ENCODE data around the gene STIP1. TPM values are rescaled to one million over a fixed set of nuclear protein-coding genes. Genes with fewer than 3 reads are reported as not detected.
A peak's percentile ranks its signal among the peaks of the same experiment; 100 is the strongest.

Gene STIP1
- total RNA-seq, 1 donor: 112 TPM

DNA sequence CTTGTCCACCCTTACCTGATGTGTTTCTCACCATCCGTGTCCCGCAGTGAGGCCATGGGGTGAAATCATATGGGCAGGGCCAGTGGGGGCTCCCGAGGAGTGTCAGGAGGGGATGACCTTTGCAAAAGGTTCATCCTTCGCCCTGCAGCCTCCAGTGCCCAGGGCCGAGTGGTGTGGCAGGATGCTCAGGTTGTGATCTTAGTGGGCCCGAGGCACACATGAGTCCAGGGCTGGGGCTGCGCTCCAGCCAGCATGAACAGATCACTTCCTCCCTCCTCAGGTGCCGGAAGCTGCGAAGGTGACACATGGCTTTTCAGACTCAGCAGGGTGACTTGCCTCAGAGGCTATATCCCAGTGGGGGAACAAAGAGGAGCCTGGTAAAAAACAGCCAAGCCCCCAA, 52.1 kb downstream of the STIP1 start:
- no peak for DNase-seq (ENCODE audit: low read depth)
- TF ChIP-seq, protein P1, sequence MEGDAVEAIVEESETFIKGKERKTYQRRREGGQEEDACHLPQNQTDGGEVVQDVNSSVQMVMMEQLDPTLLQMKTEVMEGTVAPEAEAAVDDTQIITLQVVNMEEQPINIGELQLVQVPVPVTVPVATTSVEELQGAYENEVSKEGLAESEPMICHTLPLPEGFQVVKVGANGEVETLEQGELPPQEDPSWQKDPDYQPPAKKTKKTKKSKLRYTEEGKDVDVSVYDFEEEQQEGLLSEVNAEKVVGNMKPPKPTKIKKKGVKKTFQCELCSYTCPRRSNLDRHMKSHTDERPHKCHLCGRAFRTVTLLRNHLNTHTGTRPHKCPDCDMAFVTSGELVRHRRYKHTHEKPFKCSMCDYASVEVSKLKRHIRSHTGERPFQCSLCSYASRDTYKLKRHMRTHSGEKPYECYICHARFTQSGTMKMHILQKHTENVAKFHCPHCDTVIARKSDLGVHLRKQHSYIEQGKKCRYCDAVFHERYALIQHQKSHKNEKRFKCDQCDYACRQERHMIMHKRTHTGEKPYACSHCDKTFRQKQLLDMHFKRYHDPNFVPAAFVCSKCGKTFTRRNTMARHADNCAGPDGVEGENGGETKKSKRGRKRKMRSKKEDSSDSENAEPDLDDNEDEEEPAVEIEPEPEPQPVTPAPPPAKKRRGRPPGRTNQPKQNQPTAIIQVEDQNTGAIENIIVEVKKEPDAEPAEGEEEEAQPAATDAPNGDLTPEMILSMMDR (IDR thresholded peaks at IDR 0.05; ENCODE audit: insufficient read depth, low read length): no peak
- no peak overlapping the region for H3K4me3 ChIP-seq (ENCODE audit: low read depth, low read length)

DNA sequence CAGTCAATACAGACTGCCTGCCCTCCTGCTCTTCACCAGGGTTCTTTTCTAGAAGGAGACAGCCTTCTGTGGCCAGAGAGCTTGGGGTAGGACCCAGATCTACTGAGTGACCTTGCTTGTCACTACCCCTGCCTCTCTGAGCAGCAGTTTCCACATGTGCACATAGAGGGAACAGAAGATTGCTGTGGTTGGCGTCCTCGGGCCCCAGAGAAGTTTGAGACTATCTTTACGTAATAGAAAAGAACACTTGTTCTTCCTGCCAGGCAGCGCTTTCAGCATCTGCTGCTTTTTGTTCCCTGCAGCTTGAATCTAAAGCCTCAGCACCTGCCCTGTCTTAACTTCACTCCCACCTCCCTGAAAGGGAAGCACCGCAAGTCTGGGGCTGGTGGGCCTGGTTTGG, 53.0 kb downstream of the STIP1 start:
- TF ChIP-seq, protein P1 (IDR thresholded peaks at IDR 0.05; ENCODE audit: insufficient read depth, low read length): no peak
- DNase-seq (ENCODE audit: low read depth): no peak
- no peak overlapping the region for H3K4me3 ChIP-seq (ENCODE audit: low read depth, low read length)

DNA sequence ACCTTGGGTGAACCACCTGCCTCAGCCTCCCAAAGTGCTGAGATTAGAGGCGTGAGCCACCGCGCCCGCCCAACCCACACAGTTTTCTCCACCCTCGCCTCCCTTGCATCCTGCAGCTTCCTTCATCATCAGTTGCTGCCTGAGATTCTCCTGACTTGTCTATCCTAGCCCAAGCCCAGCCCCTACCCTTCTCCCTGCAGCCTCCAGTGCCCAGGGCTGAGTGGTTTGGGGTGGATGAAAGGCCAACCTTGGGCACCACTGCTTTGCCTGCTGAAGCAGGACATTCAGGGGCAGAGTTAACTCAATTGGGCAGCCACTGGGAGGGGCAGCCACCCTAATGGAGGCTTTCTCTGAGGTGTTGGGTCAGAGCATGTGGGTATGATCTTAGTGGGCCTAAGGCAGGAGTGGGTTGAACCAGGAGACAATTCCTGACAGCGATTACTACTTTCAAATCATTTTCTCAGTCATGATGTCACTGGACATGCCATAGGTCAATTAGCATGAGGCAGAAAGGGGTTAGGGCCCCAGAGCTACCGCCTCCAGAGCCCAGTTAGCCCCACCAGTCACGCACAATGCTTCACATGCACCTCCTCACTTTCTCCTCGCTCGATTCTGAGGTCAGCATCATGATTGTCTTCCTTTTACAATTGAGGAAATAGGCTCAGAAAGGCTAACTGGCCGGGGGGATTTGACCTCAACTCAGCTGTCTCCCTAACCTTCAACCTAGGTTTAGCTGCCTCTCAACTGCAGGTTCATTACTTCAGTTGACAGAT, 53.9 kb downstream of the STIP1 start:
- TF ChIP-seq, protein P1 (IDR thresholded peaks at IDR 0.05; ENCODE audit: insufficient read depth, low read length): no peak
- H3K4me3 ChIP-seq (ENCODE audit: low read depth, low read length): peak overlapping the region; percentile 71
- no peak for DNase-seq (ENCODE audit: low read depth)

DNA sequence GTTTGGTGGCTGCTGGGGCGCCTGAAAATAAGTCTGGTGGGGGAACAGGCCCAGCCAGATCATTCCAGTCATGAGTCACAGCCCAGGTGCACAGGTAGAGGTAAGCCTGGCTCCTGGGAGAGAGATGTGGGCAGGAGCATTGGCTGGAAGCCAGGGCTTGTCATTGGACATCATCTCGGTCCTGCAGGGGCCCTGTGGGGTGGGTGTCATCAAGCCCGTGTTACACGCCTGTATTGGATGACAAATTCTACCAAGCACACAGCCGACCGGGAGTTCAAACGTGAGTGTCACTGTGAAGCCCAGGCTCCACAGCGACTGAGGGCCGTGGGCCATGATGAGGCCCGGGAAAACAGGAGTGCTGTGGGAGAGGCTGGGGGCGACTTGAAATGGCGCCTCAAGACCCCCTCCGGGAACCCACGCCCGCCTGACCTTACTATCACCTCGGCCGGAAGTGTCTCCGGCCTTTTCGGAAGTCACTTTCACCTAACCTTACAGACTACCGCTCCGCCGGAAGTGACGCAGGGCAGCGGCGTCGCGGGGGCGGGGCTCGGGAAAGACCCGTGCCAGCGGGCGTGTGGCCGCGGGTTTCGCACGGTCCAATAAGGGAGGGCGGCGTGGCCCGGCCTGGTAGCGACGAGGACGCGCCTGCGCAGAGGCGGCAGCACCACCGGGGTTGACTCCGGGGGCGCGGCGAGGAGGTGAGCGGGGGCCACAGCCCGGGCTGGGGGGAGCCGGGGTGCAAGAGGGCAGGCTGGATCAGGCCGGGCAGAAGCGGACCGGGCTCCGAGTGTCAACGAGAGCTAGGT, 54.7 kb downstream of the STIP1 start, which contains the start of gene FKBP2:
Gene FKBP2 (plus strand): TSS at position 661 of the 806 bp plus-strand sequence. CDS start 1,293 bp downstream, outside the sequence.
- TF ChIP-seq, protein P1 (IDR thresholded peaks at IDR 0.05; ENCODE audit: insufficient read depth, low read length): no peak
- H3K4me3 ChIP-seq (ENCODE audit: low read depth, low read length): peak within 1 kb of the TSS; percentile 83
- peak; percentile 96 for DNase-seq (ENCODE audit: low read depth)

DNA sequence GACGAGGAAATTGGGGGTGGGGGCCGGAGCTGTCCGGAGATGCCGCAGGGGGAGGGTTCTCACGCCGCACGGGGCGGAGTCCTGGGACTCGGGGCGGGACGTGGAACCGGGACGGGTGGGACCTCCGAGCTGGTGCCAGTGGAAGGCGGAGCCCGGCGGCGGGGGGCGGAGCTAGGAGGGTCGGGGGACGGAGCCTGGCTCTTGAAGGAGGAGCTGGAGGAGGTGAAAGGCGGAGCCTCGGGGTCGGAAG, 55.2 kb downstream of the STIP1 start:
- DNase-seq (ENCODE audit: low read depth): peak; percentile 99
- TF ChIP-seq, protein P1 (IDR thresholded peaks at IDR 0.05; ENCODE audit: insufficient read depth, low read length): no peak
- peak overlapping the region; percentile 80 for H3K4me3 ChIP-seq (ENCODE audit: low read depth, low read length)

DNA sequence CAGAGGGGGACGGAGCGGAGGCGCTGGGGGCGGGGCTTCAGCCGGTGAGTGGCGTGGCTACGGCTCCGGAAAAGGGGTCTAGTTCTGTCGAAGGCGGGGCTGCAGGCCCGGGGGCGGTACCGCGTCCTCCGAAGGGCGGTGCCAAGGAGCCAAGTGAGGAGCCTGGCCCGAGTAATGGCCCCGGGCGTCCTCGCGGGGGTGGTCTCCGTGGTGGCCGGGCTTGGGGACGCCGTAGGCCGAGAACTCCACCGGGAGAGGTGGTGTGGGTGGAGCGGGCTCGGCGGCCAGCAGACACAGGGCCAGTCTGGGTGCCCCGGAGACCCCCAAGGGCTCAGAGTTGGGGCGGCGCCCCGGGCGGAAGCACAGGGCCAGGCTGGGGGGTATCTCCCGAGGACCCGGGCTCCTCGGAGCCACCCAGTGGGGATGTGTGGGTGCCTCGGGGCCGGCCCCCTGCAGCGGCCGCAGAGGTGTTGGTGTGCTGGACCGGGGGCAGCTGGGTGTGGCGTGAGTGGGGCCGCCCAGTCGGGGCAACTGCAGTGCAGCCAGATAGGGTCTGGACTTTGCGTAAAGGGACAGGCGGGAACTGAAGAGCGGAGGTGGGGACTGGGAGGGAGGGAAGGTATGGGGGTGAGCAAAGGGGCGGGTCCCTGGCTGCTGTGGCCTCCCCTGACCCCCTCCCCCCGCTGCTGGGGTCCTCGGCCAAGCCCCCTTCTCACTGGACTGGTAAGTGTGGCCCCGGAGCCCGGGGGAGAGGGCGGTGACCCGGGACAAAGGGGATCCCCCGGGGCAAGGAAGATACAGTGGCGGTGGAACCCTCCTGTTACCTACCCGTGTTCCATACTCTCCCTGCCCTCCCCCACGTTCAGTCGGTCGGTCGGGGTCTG, 55.8 kb downstream of the STIP1 start:
- no peak for DNase-seq (ENCODE audit: low read depth)
- H3K4me3 ChIP-seq (ENCODE audit: low read depth, low read length): peak overlapping the region; percentile 83
- TF ChIP-seq, protein P1 (IDR thresholded peaks at IDR 0.05; ENCODE audit: insufficient read depth, low read length): no peak
